ENCODE measurements around the gene PTPRH. TPM values are rescaled to one million over a fixed set of nuclear protein-coding genes. Genes with fewer than 3 reads are reported as not detected.

Gene PTPRH, protein sequence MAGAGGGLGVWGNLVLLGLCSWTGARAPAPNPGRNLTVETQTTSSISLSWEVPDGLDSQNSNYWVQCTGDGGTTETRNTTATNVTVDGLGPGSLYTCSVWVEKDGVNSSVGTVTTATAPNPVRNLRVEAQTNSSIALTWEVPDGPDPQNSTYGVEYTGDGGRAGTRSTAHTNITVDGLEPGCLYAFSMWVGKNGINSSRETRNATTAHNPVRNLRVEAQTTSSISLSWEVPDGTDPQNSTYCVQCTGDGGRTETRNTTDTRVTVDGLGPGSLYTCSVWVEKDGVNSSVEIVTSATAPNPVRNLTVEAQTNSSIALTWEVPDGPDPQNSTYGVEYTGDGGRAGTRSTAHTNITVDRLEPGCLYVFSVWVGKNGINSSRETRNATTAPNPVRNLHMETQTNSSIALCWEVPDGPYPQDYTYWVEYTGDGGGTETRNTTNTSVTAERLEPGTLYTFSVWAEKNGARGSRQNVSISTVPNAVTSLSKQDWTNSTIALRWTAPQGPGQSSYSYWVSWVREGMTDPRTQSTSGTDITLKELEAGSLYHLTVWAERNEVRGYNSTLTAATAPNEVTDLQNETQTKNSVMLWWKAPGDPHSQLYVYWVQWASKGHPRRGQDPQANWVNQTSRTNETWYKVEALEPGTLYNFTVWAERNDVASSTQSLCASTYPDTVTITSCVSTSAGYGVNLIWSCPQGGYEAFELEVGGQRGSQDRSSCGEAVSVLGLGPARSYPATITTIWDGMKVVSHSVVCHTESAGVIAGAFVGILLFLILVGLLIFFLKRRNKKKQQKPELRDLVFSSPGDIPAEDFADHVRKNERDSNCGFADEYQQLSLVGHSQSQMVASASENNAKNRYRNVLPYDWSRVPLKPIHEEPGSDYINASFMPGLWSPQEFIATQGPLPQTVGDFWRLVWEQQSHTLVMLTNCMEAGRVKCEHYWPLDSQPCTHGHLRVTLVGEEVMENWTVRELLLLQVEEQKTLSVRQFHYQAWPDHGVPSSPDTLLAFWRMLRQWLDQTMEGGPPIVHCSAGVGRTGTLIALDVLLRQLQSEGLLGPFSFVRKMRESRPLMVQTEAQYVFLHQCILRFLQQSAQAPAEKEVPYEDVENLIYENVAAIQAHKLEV
- 3.8 and 5.5 TPM in 2 replicates for total RNA-seq (2014; rRNA removed; shearing (Covaris generic))

DNA sequence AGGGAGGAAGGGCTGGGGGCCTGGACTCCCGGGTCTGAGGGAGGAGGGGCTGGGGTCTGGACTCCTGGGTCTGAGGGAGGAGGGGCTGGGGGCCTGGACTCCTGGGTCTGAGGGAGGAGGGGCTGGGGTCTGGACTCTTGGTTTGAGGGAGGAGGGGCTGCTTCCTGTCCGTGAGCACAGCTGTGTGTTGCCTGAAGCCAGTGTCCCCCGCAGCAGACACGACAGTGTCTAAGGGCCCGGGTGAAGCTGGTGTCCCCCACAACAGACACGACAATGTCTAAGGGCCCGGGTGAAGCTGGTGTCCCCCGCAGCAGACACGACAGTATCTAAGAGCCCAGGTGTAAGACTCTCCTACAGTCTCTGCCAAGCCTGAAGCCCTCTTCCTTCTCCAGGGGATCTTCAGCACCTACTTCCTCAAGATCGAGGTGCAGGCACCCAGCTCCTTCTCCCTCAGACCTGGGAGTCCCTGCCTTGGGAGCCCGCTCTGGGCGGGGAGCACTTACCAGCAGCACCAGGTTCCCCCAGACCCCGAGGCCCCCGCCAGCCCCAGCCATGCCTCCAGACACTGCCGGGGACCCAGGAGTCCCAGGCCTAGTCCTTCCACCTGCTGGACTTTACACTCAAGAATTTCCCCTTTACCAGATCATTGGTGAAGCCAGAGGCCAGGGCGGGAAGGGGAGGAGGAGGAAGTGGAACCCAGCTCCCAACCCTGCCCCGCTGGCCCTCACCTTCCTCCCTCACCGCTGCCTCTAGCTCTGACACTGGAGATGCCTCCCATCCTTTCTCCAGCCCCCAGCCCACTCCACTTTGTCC is at the start of gene PTPRH:
TSS of gene PTPRH (minus strand) at position 622 of the 813 bp plus-strand sequence. CDS start at position 554, 68 bp downstream.
- DNase-seq (ENCODE audit: low spot score), result no peak

DNA sequence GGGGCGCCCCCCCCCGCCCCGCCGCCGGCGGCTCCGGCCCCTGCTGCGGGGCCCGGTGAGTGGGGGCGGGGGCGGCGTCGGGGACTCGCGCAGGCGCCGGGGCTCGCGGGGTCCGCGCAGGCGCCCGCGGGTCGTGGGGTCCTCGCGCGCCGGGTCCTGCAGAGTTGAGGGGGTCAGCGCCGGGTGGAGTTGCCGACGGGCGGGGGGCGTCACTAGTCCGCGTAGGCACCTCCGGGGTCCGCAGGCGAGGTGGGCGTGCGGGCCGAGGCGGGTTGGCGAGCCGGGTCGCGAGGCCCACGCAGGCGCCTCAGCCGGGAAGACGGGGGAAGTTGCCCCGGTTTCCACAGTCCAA is 49.2 kb upstream of the PTPRH start:
- DNase-seq (ENCODE audit: low spot score), result no peak

DNA sequence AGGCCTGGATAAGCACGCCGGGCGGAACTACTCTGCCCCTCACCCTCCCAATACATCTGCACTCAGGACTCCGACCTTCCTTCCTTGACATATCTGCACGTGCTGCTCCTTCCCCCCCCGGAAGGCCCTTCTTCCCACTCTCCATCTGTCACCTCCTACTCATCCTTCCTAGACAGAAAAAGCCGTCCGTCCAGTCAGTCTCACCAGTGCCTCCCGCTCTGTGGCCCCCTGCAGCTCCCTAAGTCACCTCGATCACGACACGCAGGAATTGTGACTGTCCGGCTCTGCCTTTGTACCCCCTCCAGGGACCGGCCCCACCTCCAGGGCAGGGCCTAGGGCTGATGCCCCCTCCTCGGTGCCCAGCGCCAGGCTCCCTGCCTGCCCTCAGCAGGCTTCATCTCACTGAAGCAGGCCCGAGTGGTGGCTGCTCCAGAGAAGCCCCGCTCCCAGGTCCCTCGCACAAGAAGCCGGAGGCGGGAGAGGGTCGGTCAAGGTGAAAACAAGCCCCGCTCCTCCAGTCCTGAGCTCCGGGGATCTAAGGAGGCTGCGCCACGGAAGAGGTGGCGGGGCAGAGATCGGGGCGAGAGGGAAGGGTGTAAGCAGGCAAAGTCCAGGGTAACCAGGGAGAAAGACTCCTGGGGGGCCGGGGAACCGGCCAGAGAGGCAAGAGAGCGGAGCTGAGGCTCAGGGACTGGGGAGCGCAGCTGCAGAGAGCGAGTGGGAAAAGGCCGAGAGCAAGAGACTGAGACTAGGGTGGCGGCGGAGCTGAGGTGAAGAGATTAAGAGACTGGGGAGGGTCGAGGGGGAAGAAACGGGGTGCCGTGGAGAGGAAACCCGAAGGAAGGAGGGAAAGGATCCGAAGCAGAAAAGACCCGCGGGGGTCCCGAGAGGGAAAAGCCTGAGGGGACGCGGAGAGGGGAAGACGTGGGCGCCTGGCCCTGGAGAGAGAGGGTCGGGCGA is 48.4 kb upstream of the PTPRH start:
- DNase-seq (ENCODE audit: low spot score), result no peak

DNA sequence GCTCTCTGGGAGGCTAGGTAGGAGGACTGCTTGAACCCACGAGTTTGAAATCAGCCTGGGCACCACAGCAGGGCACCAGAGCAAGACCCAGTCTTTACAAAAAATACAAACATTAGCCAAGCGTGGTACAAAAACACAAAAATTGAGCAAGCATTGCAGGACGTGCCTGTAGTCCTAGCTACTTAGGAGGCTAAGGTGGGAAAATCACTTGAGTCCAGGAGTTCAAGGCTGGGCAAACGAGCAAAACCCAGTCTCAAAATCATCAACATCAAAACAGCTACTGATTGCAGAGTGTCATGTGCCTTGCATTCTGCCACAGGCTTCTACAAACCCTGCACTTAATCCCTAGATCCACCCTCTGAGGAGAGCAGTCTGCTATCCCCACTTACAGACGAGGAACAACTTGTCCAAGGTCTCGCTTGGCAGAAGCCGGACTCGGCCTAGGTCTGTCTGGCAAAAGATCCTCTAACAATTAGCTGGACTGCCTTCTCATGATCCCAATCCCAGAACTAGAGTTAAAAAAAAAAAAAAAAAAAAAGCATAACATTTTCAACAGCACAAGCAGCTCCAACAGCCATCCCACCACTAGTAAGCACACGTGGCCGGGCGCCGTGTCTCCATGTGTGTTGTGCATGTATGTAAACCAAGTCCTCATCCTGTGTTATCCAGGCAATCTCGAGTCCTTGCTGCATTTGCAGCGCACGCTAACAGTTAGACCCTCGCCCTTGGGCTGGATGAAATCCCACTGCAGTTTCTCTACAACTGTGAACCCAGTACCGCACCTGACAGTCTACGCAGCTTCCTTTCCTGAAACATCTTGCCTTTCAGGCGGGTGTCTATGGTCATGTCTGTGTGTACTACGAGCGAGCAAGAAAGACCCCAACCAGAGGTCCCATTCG is 47.5 kb upstream of the PTPRH start:
- DNase-seq (ENCODE audit: low spot score), result no peak

DNA sequence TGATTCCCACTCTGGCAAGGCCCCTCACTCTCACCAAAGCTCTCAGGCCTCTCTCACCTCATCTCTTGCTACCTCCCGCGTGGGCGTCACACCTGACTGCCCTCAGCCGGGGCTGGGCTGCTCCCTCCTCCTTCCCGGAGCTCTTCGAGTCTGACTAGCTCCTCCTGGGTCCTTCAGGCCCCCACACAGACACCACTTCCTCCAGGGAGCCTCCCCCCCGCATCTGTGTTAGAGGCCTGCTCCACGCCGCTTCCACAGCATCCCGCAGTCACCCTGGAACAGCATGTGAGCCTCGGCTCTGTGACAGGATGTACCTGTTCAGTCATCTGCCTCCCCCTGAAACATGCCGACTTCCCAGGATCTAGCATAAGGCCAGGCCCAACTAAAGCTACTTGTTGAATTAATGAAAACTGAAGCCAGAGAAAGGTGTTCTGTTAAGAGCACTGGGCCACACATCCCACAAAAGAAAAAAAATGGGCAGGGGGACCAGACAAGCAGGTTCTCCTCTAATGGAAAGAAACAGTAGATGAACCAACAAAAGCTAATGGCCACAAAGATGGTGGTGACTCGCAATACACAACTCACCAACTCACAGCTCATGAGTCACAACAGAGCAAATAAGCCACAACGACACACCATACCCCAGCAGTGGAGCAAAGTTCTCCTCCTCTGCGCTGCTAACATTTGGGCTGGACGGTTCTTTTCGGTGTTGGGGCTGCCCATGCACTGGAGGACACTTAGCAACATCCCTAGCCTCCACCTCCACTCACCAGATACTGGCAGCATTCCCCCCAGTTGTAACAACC is 46.5 kb upstream of the PTPRH start:
- no peak for DNase-seq (ENCODE audit: low spot score)

DNA sequence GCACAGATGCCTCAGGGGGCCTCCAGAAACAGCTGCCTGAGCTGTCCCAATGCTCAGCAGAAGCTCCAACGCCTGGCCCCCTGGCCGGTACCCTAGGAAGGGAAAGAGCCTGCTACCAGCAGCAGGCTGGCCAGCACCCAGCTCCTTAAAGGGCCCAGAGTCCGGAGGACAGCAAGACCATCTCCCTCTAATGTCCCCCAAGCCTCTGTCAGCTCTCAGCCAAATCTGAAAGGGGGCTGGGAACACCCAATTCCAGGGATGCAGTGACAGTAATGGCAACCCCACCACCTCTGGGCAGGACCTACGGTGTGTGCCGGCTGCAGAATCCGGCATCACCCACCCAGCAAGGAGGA is 45.3 kb upstream of the PTPRH start:
- DNase-seq (ENCODE audit: low spot score), result no peak

DNA sequence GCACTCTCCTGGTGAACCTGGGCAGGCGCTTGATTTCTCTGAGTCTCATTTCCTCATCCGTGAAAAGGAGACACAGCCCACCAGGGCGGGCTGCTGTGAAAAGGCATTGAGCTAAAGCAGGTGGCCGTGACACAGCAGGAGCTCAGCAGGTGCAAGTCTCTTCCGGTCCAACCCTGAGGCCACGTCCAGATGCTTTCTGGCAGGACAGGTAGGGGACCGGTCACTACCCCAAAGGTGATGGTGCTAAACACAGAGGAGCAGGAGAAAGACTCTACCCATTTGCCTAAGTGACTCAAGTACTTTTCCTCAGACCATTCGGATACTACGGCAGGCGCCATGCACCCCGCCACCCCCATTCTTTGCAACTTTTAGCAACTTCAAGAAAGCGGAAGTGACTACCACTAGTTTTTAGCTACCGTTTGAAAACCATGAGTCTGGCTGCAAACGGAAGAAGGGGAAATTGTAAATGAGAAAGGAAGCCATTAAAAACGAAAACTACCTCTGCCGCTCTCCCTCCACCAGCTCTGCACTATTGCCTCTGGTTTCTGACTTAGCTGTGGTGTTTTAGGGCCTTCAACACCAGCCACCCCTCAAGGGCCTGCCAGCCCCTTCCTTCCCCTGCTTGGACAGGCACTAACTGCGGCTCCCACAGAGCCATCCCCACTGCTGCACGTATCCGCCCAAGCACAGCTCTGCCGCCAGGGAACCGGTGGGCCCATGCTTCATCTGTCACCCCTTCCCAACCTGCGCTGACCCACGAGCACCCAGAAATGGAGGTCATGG is 44.7 kb upstream of the PTPRH start:
- DNase-seq (ENCODE audit: low spot score), result no peak

DNA sequence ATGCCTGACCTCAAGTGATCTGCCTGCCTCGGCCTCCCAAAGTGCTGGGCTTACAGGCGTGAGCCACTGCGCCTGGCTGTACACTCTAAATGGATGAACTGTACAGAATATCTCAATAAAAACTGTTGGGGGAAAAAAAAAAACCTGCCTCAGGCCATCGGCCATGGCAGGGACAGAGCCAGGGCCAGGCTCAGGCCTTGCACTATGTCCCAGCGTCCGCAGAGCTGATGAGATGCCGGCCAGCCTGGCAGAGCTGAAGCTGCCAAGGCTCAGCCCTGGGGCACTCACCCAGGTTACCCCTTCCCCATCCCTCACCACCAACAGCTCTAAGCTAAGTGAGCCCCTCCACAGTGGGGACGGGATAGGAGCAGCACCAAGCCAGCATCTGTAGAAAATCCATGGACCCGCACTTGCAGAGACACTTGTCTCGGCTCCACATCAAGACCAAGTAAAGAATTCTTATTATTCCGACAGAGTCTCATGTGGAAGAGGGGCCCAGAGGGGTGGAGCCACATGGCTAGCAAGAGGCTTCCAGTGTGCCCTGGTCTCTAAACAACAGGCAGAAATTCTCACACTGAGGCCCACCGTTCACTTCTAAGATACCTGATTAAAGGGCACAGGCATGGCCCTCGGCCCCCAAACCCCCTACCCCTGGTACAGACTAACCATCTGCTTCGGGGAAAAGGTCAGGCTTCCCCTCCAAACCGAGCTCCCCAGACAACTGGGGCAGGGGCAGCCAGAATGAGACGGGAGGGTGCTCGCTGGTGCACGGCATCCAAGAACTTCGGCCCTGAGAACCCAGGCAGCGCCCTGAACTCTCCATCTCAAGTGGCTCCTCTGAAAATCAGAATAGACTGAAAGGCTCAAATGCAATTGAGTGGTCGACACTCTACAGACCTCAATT is 43.7 kb upstream of the PTPRH start:
- DNase-seq (ENCODE audit: low spot score), result no peak

DNA sequence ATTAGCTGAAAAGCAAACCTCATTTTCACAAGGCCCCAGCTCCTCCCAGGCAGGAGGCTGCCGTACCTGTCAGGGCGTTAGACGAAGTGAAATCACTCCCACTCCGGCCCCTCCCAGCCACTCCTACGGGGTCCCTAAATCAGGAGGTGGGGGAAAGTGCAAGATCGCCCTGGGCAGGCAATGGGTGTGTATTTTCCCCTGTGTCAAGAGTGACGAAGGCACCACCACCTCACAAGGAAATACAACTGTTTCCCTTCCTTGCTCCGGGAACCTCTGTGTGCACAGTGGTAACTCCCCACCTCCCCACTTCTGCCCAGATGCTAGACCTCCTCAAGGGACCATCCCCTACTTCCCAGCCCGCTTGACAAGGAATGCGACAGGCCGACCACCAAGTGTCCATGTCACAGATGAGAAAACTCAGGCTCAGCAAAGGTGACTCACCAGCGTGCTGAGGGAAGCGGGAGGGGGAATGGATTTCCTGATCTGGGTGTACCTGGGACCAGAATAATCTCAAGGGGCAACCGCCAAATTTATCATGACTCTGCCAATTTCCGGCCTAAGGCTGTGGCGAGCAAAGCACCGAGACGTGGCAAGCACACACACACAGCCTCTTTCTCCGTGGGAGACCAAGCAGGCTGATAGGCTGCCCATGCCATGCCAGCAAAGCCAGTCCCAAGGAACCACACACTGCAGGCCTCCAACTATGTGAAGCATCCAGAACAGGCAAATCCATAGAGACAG is 42.2 kb upstream of the PTPRH start:
- no peak for DNase-seq (ENCODE audit: low spot score)

DNA sequence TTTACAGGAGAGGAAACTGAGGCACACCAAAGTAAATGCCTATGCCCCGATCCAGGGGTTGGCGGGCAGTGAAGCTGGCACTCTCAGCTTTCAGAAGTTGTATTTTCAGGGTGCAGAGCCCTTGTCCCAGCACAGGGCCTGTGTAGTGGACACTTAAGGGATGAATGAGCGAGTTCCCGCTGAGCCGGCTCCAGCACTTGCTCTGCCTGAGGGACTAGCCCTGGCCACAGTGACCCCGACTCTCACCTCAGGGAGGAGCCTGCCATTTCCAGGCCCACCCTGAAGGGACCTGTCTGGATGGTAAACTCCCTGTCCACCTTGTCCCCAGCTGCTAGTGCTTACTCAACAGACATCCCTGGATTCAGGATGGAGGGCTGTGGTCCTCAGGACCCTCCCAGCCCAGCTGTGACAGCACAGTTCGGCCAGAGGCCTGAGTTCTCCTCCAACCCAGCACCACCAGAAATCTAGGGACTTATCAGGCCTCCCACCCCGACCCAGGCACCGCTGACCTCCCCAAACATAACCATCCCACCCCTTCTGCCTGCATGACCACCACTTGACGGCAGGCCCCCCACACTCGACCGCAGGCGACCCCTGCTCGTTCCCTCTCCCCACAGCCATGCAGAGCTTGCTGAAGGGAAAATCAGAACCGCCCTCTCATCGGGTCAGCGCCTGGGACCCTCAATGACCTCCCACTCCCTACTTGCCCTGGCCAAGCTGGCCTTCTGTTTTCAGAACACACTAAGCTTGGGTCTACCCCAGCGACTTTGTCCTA is 41.1 kb upstream of the PTPRH start:
- DNase-seq (ENCODE audit: low spot score), result no peak

DNA sequence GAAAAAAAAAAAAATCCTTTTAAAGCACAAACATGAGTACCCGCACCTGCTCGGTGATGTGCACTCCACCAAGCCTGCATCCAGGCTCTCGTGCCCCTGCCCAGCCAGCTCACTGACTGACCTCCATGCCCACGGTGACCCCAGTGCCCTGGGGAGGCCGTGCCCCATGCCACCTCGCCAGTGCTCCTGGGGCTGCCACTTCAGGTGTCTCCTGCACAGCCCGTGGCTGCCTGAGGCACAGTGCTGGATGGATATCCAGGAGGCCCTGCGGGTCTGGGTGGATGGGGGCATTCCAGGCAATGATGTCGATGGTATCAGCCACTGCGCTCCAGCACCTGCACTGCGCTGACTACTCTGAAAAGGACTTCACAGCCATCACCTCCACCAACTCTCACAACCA is 40.5 kb upstream of the PTPRH start:
- DNase-seq (ENCODE audit: low spot score), result no peak

DNA sequence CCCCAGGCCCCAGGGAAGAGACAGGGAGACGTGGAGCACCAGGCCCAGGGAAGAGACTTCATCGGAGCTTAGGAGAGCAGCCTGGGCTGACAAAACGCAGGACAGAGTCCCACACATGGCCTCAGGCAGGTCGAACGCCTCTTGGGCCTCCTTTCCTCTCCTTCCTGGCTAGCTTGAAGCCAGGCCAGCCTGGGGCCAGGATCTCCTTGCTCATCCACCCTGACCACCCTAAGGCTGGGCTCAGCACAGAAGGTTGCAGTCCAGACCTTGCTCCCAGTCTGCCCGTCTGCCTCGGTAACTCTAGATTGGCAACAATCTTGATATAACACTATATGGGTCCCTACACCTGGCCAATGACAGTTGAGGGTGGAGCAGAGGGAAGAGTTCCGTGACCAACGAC is 39.4 kb upstream of the PTPRH start:
- DNase-seq (ENCODE audit: low spot score), result no peak

DNA sequence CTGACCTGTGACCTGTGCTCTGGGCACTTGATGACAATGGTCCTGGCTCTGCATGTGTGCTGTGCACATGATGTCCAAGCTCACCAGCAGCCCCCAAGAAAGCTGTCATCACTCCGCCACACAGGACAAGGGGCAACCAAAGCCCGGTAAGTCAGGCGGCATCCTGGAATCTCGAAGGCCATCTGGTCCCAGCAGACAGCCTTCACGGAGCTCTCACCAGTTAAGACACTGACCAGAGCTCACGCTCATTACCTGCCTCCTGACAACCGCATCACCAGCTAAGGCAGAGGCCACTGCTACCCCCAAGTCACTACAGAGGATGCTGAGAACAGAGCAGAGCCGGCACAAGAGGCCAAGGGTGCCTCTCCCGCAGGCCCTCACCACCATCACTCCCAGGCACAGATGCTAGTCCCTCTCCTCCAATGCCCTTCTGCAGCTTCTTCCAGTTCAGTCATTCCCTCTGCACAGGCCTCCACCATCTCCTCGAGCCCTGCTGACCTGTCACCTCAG is 38.9 kb upstream of the PTPRH start:
- no peak for DNase-seq (ENCODE audit: low spot score)

DNA sequence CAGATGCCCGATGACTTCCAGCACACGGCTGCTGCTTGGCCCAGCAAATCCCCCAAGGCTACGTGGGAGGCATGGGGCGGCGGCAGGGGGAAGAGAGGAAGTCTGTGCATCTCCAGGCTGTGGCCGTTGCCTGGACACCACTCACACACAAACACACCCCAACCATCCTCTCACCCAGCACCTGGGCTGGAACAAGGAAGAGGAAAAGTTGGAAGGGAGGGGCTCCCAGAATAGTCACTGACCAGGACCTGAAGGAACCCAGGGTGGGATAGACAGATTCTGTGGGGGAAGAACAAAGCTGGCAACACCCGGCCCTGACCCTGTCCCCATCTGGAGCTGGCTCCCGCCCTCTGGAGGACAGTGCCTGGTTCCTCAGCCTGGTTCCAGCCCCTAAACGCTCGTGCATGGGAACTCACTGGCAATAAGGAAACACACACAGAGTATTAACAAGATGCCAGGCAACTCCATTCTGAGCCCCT is 38.4 kb upstream of the PTPRH start:
- DNase-seq (ENCODE audit: low spot score), result no peak

Data from H4 (cell line).